HG03095 (cell line): Measurements from ENCODE around the gene FGF14.

Source experiments
- ATAC-seq: cut with Tn5 transposase; IDR thresholded peaks from one replicate; pipeline ENCODE4 v1.9.1; 2021; ENCODE audit warnings: moderate library complexity; ENCODE audit not compliant: unreplicated experiment

Gene FGF14

DNA sequence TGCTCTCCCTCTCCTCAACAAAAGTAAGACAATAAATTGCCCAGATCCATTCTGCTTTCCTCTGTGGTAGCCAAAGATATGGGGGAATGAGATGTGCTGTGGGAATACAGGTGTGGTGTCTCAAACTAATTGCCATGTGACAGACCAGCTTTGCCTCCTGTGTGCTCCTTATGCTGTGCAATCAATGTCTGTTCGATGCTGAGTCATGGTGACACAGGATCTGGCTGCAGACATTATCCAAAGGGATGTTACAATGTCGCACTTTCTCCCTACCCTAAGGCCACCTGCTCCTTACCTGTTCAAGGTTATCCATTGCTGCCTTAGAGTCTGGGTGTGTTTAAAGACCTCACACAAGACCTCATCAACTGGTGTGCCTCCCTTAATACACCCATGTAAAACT is 32.5 kb downstream of the FGF14 start:
- ATAC-seq, result no peak

DNA sequence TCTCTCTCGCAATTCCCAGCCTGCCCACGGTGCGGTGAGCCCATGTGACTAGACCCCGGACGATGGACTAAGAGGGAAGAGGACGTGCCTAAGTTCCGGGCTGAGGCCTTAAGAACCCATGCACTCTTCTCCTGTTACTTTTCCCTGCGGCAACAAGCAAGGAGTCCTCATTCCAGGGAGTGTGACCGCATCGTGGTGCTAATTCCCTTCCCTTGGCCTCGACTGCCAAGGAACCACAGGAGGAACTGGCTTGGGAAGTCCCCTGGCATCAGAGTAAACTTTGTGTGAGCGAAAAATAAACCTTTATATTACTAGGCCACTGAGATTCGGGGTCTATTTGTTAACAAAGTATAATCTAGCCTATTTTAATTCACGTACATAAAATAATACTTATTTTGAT is 34.0 kb downstream of the FGF14 start:
- no peak for ATAC-seq

DNA sequence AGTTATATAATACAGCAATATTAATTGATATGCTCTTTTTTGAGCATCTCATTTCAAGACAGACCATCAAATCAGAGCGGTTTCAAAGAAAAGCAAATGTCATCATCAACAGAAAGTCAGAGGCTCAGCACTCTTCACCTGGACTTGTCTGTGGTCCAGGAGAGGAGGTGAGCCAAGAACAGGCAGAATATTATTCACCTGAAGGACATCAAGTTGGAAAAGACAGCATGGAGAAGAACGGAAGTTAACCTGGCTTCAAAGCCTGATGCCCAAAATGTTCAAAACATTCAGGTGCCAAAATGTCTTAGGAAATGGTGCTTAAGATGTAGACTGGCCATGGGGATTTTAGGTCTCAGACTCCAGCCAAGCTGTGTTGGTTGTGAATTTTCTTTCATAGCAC is 40.7 kb downstream of the FGF14 start:
- no peak for ATAC-seq

DNA sequence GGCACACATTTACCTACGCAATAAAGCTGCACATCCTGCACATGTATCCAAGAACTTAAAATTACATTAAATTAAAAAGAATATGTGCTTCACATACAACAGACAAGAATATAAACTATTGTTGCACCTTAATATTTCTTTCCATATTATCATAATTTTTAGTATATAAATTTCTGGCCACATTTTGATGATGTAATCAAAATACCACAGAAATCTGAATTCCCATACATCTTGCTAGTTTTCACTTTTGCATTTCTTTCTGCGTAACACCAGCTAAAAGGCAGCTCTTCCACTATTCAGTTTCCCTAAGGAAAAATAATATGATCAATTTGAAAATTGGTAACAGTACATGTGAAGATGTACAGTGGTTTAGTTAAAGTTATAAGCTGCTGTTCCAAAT is 42.6 kb downstream of the FGF14 start:
- ATAC-seq, result no peak

DNA sequence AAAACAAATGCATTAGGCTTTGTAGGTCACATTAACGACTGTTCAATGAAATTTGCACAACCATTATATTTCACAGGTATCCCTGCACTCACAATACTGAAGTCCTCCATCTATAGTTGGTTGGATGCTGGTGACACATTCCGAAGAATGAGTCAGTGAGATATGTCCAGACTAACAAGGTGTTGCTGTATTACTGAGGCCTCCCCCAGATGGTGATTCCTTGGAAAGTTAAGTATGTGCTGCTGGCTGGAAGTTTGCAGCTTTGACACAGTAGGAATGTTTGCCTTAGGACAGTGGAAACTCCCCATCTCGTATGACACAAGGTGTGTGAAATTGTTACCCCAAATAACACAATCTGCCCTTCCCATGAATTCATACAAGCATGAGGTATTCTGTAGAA is 46.6 kb downstream of the FGF14 start:
- no peak for ATAC-seq

DNA sequence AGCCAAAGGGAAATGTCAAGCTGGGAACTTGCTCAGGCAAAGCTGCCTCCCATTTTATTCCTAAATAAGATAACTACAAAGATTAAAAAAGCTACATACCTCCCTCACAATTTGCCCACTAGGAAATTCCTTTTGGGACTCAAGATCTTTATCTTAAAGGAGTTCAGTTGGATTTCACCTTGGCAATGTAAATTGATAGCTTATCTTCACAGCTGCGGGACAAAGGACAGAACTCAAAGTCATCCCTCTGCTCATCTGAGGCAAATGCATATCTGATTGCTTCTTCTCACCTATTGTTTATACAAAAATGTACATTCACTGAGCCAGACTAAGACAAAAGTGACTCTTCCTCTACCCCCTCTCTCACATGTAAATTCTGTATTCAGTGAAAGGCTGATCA is 47.8 kb downstream of the FGF14 start:
- no peak for ATAC-seq

DNA sequence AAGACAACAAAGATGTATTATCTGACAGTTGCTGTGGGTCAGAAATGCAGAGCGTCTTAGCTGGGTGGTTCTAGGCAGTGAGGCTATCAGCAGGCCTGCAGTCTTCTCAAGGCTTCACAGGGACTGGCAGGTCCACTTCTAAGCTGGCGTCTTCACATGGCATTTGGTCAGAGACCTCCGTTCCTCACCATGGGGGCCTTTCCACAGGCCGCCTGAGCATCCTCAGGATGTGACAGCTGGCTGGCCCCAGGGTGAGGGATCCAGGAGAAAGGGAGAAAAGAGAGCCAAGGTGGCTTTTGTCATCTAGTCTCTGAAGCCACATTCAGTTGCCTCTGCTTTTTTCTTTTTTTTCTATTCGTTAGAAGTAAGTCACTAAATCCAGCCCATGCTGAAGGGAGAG is 50.3 kb downstream of the FGF14 start:
- ATAC-seq, result no peak

DNA sequence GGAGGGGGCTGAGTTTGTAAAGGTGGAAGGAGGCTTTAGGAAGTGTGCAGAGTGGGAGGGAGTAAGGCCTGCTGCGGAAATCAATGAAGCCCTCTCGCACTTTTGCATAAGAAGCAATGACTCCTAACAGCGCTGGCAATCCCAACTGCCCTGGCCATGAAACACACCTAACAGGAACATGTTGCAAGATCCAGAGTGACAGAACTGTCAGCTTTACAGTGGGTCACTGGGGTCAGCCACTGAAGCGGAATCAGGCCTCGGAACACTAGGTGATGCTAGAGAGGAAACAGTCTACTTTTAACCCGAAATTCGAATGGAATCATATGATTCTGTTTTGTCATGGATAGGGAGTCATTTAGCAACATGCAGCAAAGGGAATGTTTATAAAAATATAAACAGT is 54.4 kb downstream of the FGF14 start:
- no peak for ATAC-seq

DNA sequence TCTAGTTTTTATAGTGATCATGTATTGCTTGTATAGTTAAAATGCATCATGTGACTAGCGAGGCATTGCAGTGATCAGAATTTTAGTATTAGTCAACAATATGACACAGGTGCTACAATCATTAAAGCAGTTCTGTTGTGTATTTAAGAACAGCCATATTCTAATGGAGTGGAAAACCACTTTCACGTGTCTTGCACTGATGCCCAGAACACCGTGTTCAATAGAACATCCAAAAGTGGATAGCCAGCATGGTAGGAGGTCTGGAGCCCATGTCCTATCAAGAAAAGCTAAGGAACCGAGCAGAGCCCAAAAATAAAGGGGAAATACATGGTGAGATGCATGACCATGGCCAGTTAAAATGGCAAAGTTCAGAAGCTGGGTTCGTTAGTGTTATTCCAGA is 55.1 kb downstream of the FGF14 start:
- ATAC-seq, result no peak

DNA sequence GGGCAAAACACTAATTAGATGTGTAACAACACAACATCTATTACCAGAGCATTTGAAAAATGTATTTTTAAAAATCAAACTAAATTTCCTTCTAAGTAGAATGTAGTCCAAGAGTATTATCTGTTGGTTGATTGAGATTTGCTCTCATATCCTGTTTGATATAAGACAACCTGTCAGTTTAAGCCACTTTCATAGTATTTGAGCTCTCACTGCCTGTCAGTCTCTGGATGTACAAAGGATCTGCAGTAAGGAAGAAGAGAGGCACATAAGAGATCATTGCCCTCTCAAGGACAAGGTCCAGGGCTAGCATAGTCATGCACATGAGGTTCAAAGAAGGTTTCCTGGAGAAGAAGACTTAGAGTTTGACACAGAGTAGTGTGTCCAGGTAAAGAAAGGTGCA is 57.4 kb downstream of the FGF14 start:
- no peak for ATAC-seq

DNA sequence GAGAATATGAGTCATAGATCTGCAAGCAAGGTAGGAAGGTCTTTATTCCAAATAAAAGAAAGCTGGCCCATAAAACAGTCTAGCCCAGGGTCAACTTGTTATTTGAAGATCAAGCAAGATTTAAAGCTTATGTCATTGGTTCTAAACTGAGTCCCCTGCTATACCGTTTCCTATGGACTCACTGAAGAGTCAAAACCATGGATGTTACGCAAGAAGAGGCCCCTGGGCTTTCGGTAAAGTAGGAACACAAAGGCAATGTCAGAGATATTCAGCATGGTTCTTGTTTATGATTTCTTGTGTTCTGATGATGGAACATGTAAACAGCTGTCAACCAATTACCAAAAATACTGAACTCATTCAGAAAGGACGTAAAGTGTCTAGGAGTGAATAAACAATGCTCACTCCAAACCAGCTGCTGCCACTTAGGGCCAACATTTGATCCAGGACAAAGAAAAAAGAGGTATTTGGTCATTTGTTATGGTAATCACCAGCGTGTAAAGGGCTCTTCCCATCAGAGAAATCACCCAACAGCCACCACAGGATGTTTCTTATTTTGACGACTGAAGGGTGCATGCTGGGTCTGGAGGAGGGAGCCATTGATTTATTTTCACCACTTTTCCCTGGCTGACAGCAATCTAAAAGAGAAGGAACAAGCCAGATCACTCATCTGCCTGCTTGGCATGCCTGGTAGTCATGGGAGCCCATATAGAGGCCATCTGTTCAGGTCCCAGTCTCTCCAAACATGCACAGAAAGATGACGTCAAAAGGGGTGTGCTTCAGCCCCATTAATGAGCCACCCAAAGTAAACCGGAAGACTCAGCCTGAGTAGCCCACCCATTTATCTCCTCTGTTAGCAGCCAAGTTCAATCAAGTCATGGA is 68.3 kb downstream of the FGF14 start:
- ATAC-seq, result no peak

DNA sequence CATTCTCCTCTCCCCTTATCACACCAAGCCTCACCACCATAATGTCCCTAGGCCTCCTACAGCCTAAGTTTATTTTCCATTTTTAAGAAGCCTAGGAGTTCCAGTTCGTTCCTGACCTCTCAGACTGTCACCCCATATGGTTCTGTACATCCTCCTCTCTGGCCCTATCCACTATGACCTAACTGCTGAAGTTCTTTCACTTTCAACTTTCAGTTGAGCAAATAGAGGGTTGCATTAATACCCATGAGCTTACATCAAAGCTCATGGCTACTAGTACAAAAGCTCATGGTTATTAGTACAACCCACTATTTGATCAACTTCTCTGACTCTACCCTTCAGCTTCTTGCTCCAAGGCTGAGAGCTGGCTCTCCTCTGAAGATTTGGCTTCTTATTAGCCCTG is 72.9 kb downstream of the FGF14 start:
- no peak for ATAC-seq

DNA sequence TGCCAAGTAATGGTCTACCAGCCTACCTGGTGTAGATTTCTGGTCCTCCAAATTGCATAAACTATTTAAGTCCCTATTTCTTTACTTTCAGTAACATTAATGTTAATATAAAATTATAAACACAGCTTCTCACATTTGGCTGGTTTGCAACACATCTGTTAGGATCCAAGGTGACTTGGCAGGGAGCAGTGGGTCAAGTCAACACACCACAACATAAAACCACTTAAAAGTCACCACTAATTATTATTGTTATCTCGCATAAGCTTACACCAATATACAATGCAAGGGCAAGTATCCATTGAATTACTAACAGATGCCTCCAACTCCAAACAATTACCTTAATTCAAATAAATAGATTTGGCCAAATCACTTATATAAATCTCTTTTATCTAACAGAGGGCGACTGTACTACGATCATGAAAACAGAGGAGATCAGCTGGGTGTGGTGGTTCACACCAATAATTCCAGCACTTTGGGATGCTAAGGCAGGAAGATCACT is 74.7 kb downstream of the FGF14 start:
- ATAC-seq, result no peak

DNA sequence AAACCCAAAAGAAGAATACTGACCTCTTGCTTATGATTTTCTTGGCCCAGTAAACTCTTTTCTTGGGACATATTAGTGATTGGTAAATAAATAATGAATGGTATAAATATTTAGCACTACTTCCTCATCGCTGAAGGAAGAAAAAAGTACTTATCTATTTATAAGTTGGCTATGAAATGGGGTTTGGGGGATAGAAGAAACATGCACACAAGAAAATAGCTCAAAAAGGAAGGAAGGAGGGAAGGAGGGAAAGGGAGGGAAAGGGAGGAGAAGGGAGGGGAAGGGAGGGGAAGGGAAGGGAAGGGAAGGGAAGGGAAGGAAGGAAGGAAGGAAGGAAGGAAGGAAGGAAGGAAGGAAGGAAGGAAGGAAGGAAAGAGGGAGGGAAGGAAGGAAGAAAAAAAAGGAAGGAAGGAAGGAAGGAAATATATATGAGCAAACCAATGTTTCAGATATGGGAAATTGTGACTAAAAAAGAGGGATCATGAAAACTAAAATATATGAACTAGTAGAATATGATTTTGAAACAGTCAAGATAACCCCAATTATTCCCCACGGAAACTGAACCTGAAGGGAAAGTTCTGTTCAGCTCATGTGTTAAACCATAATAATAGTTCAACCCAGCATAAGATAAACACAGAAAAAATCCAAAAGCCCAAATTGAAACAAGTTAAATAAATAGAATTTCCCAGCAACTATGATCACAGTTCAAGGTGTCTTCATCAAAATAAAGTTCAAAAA is 75.3 kb downstream of the FGF14 start:
- ATAC-seq, result no peak

DNA sequence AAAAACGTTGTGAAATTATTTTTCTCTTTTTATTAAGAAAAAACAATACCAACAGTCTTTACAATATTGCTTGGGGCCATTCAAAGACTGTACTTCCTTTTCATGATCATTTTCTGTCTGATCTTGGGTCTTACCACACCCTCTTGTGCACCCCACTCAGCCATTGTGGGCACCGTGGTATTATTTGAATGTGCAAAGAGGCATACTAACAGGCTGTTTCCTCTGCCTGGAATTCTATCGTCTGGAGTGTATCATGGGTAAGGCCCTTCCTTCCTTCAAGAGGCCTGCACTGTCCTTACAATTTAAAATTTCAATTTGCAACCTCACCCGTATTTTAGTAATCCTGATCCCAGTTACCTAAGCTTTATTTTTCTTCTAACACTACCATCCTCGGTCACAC is 76.5 kb downstream of the FGF14 start:
- no peak for ATAC-seq

DNA sequence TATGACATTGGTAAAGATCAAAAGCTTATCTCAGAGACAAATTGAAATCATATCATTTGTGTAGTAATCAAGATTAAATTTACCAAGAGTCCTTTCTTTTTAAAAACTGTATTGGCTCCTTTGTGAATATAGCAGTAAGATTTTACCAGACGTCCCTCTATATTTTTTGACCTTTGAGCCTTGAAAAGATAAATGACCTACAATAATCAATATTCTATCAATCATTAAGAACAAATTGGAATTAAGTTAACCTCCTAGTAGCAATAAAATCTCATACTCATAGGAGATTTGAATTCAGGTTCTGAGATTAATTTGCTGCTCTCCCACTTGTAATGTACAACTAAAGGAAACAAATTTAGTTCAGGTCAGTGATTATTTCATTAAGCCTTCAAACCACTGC is 78.3 kb downstream of the FGF14 start:
- no peak for ATAC-seq

DNA sequence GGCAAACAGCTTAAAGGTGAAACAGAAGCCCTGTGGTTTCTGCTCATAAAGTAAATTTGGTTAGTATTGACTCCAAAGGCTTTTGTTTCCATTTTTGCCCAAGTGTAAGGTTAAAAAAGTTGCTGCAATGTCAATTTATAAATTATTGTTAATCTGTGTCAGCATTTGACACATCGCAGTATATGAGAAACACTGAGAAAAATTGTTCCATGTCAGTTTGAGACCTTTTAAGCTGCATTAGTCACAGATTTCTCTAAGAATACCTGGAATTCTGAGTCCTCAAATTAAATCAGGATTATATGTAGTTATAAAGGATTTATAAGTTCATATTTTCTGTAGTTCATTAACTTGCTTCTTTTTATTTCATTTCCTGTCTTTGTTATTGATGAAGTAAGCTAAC is 78.8 kb downstream of the FGF14 start:
- no peak for ATAC-seq

DNA sequence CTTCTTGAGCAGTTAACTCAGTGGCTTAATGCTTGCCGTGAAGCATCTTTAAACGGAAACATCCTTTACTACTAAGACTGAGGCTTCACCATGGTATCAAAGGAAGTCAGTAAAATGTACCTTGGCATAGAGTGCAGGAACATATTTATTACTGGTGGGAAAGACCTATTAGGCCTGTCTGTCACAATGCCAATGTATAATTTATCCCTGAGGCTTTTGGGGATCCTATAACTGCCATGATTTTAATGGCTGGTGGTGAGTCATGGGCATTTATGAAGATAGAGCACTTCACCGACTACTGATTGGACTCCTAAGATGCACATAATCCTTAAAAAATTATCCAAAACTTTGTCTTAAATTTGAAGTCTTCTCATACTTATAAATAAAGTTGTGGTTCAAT is 79.6 kb downstream of the FGF14 start:
- no peak for ATAC-seq

DNA sequence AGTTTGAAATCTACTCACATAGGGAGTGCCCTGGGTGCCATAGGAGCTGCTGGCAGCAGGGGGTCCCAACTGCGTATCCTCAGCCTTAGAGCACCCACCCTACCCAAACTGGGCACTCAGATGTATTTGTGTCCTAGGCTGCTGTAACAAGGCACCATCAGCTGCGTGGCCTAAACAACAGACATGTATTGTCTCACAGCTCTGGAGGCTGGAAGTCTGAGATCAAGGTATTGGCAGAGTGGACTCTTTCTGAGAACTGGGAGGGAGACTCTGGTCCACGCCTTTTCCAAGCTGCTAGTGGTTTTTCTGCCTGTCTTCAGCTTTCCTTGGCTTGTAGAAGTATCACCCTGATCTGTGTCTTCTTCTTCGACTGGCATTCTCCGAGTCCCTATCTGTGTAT is 83.6 kb downstream of the FGF14 start:
- no peak for ATAC-seq

DNA sequence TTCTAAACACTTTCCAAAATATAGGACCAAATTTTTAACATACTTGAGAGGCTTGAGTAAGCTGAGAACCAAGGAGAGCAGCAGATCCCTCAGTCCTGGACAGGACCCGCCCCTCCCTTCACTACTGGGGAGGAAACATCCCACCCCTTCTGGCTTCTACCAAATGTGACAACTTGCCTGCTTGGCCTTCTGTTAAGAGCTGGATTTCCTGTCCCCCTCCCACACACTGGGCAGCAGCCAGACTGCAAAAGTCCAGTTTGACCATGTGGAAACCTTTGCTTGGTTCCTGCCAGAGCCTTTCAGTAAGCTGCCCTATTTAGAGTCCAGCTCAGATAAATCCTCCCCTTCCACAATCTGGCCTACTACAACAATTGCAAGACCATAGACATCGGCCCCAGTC is 84.3 kb downstream of the FGF14 start:
- ATAC-seq, result no peak

DNA sequence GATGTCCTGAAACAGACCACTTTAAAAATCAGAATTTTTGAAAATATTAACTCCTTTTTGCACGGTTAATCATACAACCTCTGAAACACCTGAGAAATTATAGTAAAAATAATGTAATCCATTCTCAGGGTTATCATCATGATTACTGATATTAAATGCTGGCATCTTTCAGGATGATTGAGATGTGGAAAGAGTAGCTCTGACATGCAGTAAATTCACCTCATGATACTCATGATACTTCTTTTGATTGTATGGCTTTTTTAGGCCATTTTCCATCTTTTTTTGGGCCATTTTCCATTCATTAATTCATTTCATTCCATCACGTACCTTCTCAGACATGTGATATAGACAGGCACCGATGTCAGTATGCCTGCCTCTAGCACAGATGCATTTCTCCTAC is 85.1 kb downstream of the FGF14 start:
- no peak for ATAC-seq

DNA sequence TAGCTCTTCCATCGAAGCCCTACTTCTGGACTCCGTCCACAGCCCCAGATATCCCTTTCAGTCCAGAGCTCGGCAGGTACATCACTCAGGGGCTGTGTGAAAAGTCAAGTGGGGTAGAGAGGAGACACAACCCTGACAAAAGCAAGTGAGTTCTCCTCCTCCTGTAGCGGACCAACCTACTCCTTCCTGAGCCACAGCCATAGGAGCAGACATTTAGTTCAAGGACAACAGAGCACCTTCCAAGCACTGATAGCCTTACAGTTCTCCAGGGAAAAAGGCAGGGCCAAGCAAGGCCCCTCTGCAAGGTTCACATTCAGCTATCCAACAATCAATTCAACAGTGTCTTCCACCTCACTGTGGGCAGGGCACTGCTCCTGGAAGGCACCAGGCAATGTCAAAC is 89.0 kb downstream of the FGF14 start:
- ATAC-seq, result no peak
